Measurements from ENCODE around the gene TLX3. TPM values are rescaled to one million over a fixed set of nuclear protein-coding genes. Genes with fewer than 3 reads are reported as not detected.

Gene TLX3
- total and polyA plus RNA-seq, 2 of the 4 experiments (the other 2 are of a cell fraction): not detected

GRCh38 chr5:171311322-171312077 is 2.5 kb downstream of the TLX3 start:
- no peak overlapping the region for H3K4me2 ChIP-seq (ENCODE audit: low read depth, low read length)
- no peak overlapping the region for H3K14ac ChIP-seq (replicated peaks; ENCODE audit: low read depth, low read length)
- H2AK9ac ChIP-seq (replicated peaks; ENCODE audit: low read depth, low read length, poor library complexity): no peak overlapping the region
- H2BK20ac ChIP-seq (ENCODE audit: low read depth, low read length): no peak overlapping the region
- peak; percentile 60 for ATAC-seq (ENCODE audit: low read depth)
- in situ Hi-C loops (cut with MboI; ENCODE audit: low sequenced_read_pairs) (no loop called here), dilution Hi-C loops (cut with HindIII; ENCODE audit: low sequenced_read_pairs, unreplicated experiment) (no loop called here), intact Hi-C loops (cut with micrococcal nuclease) (no loop called here)
- H3K27me3 ChIP-seq (ENCODE audit: control insufficient read depth, insufficient read depth, low read length): peaks cover 99% of the 10 kb centered on the region
- H3K9ac ChIP-seq (ENCODE audit: low read depth, low read length): no peak overlapping the region
- no peak overlapping the region for H3K23ac ChIP-seq (ENCODE audit: low read depth, low read length)
- H3K9me3 ChIP-seq (ENCODE audit: control insufficient read depth, insufficient read depth, low read length): peaks cover 18% of the 10 kb centered on the region
- 0% methylated on average over 5 of the region's 74 CpGs; no CpG with 5 or more reads in 1 of the 2 experiments for WGBS, 2 experiments (ENCODE audit: extremely low coverage in 2 of 2, insufficient read length in 1 of 2)
- no peak overlapping the region for H3K56ac ChIP-seq (ENCODE audit: extremely low read depth, insufficient read depth, low read length)
- H2BK5ac ChIP-seq (ENCODE audit: low read depth, low read length, poor library complexity, severe bottlenecking): no peak overlapping the region
- ChIA-PET POLR2A (ENCODE audit: unreplicated experiment) (no interaction called here), CTCF (no interaction called here)
- no TSS peak for BruUV-seq (replicated peaks)
- H3K4me3 ChIP-seq (ENCODE audit: insufficient read depth, low read depth, low read length): no peak overlapping the region
- H2BK120ac ChIP-seq (ENCODE audit: low read depth, low read length): no peak overlapping the region
- H4K91ac ChIP-seq (ENCODE audit: insufficient read depth, low read depth, low read length): no peak overlapping the region
- no peak for TF ChIP-seq RCOR1 (IDR thresholded peaks at IDR 0.05; ENCODE audit: insufficient replicate concordance, low read length)
- TF ChIP-seq FOS (IDR thresholded peaks at IDR 0.05; ENCODE audit: low read depth, low read length): no peak
- no peak for TF ChIP-seq CEBPB (IDR thresholded peaks at IDR 0.05; ENCODE audit: low read depth, low read length)
- no peak for TF ChIP-seq RAD21 (IDR thresholded peaks at IDR 0.05; ENCODE audit: low read length)
- no peak for TF ChIP-seq USF2 (IDR thresholded peaks at IDR 0.05; ENCODE audit: low read depth, low read length)
- no peak for TF ChIP-seq CHD1 (IDR thresholded peaks at IDR 0.05; ENCODE audit: low read depth, low read length)
- no peak for TF ChIP-seq NFE2L2 (IDR thresholded peaks at IDR 0.05; ENCODE audit: low read depth, low read length)
- no peak for TF ChIP-seq MAZ (IDR thresholded peaks at IDR 0.05; ENCODE audit: borderline replicate concordance, low read depth, low read length)
- TF ChIP-seq ELK1 (IDR thresholded peaks at IDR 0.05; ENCODE audit: borderline replicate concordance, low read depth, low read length): no peak
- TF ChIP-seq BHLHE40 (IDR thresholded peaks at IDR 0.05; ENCODE audit: low read depth, low read length): no peak
- no peak for TF ChIP-seq POLR2A (IDR thresholded peaks at IDR 0.05; ENCODE audit: low read depth, low read length)
- no peaks in the 10 kb centered on the region for H3K79me1 ChIP-seq (ENCODE audit: low read depth in 1 of 2, low read length in 2 of 2)
- no peak overlapping the region for H2BK15ac ChIP-seq (ENCODE audit: low read depth, low read length)
- no peak overlapping the region for H4K5ac ChIP-seq (ENCODE audit: low read depth, low read length)
- H3K9me1 ChIP-seq (ENCODE audit: insufficient read depth, low read length): no peaks in the 10 kb centered on the region
- H4K8ac ChIP-seq (ENCODE audit: low read depth in 2 of 2, low read length in 2 of 2): no peak overlapping the region
- H3K27ac ChIP-seq (ENCODE audit: insufficient read depth, low read length): no peak overlapping the region
- H3K18ac ChIP-seq (ENCODE audit: low read depth, low read length): no peak overlapping the region
- H3K36me3 ChIP-seq (ENCODE audit: control insufficient read depth, insufficient read depth, low read length): no peaks in the 10 kb centered on the region
- no peak overlapping the region for H3K4ac ChIP-seq (ENCODE audit: low read depth, low read length)
- H3K4me1 ChIP-seq (ENCODE audit: control insufficient read depth, insufficient read depth, low read length): peaks cover 3% of the 10 kb centered on the region; the same call in 1 of the 2 replicates
- no peak overlapping the region for H2AK5ac ChIP-seq (ENCODE audit: low read depth, low read length)
- peak; percentile 39 for DNase-seq
- peaks cover 7% of the 10 kb centered on the region for H4K20me1 ChIP-seq (ENCODE audit: insufficient read depth, low read length)
- peak overlapping the region; percentile 74 for H2AFZ ChIP-seq (replicated peaks; ENCODE audit: low read length, poor library complexity)
